ENCODE results near the gene SLC2A11.

DNA sequence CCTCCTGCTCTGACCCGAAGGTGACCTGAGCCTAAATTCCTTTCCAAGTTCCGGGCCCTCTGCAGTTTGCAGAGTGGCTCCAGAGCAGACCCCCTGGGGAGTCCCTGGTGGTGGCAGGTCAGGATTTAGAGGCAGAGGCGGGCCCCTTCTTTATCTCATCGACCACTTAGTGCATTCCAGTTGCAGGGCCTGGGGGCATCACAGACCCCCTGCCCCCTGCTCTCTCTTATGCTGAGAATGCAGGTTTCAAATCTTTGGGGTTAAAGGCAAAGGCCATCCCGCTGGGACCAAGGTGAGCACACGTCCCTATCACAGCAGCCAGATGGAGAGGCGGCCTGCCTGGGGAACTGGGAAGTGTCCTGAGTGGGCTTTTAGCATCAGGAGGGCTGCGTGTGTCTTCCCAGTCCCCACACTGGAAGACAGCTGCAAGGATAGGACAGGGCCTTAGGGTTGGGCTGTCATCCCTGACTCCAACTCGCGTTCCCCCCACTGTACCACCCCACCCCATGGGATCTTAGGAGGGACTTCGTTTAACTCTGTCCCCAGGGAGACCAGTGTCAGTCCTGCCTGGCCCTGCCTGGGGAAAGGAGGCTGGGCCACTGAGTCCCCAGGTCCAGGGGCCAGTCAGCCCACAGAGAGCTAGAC, 30.2 kb upstream of the SLC2A11 start:
- TF ChIP-seq, protein P1, sequence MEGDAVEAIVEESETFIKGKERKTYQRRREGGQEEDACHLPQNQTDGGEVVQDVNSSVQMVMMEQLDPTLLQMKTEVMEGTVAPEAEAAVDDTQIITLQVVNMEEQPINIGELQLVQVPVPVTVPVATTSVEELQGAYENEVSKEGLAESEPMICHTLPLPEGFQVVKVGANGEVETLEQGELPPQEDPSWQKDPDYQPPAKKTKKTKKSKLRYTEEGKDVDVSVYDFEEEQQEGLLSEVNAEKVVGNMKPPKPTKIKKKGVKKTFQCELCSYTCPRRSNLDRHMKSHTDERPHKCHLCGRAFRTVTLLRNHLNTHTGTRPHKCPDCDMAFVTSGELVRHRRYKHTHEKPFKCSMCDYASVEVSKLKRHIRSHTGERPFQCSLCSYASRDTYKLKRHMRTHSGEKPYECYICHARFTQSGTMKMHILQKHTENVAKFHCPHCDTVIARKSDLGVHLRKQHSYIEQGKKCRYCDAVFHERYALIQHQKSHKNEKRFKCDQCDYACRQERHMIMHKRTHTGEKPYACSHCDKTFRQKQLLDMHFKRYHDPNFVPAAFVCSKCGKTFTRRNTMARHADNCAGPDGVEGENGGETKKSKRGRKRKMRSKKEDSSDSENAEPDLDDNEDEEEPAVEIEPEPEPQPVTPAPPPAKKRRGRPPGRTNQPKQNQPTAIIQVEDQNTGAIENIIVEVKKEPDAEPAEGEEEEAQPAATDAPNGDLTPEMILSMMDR (IDR thresholded peaks at IDR 0.05) = no peak
- TF ChIP-seq POLR2A (IDR thresholded peaks at IDR 0.05) = no peak
